Stimulated activated CD4-positive, alpha-beta T cell treated with anti-CD3 and anti-CD28 coated beads, Interleukin-1b, Interleukin-23, amount 100 ng/mL, for 1 hour (primary cell): Measurements from ENCODE around the gene TLE2.

Source experiments
- DNase-seq, 2 donors: peaks; one replicate each; pipeline ENCODE4 v3.0.0-alpha.2; 2020; ENCODE audit warnings: low read depth in 2 of 2

TLE2 gene

DNA sequence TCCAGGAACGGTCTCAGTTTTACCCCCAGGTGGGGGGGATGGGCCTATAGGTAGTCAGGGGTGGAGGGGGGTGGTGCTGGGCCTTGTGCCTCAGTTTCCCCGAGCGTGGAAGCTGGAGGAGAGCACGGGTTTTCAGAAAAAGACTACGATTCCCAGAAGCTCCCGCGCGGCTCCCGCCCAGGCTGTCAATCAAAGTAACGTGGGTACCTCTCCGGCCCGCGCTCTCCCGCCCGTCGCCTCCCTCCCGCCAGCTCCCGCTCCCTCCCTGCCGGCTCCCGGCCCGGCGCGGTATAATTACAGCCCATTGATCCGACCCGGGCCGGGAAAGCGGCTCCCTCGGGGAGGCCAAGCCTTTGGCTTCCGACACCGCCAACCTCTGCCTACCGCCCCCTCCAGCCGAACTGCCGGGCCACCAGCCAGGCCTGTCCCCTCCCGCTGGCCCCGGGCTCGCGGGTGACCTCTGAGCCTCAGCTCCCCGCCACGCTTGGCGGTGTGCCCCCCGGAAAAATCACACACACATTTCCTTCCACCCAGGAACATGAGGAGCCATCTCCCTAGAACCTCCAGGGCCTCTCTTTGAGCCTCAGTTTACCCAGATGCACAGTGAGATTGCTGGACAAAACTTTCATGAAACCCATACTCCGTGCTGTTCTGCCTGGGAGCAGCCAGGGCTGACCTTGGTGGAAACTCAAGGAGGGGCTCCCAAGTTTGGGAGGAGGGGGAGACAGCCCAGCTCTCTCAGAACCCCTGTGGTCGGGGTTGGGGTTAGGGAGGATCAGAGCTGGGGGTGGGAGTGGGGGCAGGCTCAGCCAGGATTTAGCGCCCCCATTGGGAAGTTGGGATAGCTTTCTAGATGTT is 7.3 kb upstream of the TLE2 start:
- DNase-seq = peak; percentile 34 to 41

- peak; percentile 82 to 84 for DNase-seq
These were observed 6.5 kb upstream of the TLE2 start for GRCh38 chr19:3035542-3036118.

DNA sequence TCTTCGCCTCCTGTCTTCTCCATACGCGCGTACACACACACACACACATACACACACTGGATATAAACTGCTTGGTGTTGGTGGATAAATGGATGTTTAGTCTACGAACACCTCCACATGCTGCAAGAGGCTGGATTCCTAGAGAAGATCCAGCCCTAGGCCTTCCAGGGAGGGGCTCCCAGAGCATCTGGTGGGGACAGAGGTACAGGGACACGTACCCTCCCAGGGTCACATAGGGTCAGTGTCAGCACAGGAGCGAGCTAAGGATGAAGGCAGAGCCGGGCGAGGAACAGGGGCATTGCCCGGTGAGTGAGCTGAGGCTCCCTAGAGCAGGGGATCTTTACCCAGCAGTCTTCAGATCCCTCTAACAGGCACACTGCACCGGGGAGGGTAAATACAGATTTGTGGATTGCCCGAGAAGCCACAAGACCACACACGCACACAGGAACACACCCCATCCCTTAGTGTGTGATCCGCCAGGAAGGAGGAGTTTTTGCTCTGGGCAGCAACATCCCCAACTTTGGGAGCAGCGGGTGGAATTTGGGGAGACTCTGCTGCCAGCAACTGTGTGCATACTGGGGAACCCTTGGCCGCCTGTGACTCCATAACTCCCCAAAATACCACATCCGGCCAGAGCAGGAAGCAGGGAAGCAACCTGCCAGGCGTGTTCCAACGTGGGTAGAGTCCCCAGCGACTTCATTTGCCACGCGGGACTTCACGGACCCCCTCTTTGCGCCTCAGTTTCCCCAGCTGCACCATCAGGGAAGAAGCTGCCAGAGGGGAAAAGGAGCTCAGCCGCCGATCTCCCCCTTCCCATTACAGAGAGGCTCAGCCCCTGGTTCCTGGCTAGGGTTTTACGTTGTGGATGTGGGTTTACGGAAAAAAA is 5.8 kb upstream of the TLE2 start:
- no peak for DNase-seq

DNA sequence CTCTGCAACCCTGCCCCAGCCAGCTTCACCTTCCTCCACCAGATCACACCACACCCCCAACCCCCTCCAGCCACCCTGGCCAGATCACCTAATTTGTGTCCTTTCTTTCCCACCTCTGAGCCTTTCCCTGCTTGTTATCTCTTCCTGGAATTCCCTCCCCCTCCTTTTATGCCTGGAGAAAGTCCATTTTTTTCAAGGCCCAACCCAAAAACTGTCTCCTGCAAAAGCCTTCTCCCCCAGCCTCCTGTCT is 5.3 kb upstream of the TLE2 start:
- no peak for DNase-seq

- DNase-seq = no peak
These were observed 4.7 kb upstream of the TLE2 start for GRCh38 chr19:3033595-3034405.

DNA sequence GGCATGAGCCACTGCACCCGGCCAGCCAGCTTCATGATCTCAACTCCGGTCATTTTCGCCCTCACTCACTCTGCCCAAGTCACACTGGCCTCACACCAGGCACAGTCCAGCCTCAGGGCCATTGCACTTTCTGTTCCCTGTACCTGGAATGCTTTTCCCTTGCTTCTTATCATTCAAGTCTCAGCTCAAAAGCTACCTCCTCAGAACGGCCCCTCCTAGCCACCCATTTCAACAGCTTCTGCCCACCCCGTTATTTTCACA is 2.5 kb upstream of the TLE2 start:
- no peak for DNase-seq

- DNase-seq = no peak
These were observed 595 bp downstream of the TLE2 start for GRCh38 chr19:3028305-3029064.

- DNase-seq = no peak
These were observed 1.1 kb downstream of the TLE2 start for GRCh38 chr19:3027981-3028304.

GRCh38 chr19:3027292-3027691 is 1.8 kb downstream of the TLE2 start:
- DNase-seq = no peak

DNA sequence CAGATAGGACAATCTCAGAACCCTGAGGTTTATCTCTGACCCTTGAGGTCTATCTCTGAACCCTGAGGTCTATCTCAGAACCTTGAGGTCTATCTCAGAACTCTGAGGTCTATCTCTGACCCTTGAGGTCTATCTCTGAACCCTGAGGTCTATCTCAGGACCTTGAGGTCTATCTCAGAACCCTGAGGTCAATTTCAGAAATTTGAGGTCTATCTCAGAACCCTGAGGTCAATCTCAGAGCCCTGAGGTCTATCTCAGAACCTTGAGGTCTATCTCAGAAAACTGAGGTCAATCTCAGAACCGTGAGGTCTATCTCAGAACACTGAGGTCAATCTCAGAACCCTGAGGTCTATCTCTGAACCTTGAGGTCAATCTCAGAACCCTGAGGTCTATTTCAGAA is 2.3 kb downstream of the TLE2 start:
- DNase-seq = no peak

- no peak for DNase-seq
These were observed 3.6 kb downstream of the TLE2 start for GRCh38 chr19:3025549-3025886.

- DNase-seq = no peak
These were observed 4.1 kb downstream of the TLE2 start for GRCh38 chr19:3024870-3025548.

DNA sequence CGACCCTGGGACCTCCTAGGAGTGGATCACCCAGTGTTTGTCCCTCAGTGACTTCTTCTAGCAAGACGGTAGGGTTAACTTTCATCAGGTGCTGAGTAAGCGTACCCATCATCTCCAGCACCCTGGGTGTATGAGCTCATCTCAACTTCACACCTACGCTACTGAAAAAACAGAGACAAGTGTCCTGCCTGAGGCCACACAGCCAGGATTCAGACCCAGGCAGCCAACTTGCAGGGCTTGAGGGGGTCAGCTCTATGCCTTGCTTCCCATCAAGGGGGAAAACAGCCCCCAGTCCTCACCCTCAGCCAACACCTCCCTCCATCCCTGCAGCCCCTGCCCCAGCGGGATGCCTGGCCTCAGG is 4.6 kb downstream of the TLE2 start:
- no peak for DNase-seq

GRCh38 chr19:3020321-3020960 is 8.6 kb downstream of the TLE2 start:
- DNase-seq = no peak

DNA sequence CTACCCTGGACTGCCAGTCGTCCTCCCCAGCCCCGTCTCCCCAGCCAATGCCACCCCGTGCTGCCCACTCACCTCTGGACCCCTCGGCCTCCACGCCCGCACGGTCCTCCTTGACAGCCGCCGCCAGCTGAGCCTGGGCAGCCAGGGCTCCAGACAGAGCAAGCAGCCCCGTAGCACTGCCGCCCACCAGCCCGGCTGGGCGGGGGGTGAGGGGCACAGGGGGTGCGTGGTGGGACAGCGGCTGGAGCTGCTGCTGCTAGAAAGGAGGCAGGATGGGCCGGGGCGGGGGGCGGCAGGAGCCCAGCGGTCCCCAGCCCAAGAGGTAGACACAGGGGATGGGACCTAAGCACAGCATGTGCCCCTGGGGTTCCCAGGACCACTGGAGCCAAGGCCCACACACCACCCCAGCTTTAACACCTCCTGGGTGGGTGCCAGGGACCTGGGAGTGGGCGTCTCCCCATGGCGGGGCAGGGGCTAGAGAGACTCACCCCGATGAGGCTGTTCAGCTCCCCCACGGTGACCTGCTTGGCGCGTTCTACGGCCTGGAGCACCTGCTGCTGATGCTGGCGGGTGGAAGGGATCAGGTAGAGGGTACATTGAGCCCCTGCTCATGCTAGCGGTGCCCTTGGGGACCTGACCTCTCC is 9.7 kb downstream of the TLE2 start:
- DNase-seq = no peak

DNA sequence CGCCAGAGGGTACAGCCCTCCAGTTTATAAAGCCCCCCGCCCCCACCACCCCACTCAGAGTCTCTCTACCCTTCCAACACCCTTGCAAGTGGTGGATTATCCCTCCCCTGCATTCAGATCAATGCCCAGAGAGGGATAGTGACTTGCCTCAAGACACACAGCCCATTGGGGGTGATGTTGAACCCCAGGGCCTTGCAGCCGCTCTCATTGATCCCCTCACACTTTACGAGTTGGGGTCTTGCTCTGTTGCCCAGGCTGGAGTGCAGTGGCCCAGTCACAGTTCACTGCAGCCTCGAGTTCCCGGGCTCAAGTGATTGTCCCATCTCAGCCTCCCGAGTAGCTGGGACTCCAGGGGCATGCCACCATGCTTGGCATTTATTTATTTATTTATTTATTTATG is 11.2 kb downstream of the TLE2 start:
- DNase-seq = no peak

- no peak for DNase-seq
These were observed 13.7 kb downstream of the TLE2 start for GRCh38 chr19:3015126-3016057.

GRCh38 chr19:3014135-3014534 is 14.9 kb downstream of the TLE2 start:
- no peak for DNase-seq

DNA sequence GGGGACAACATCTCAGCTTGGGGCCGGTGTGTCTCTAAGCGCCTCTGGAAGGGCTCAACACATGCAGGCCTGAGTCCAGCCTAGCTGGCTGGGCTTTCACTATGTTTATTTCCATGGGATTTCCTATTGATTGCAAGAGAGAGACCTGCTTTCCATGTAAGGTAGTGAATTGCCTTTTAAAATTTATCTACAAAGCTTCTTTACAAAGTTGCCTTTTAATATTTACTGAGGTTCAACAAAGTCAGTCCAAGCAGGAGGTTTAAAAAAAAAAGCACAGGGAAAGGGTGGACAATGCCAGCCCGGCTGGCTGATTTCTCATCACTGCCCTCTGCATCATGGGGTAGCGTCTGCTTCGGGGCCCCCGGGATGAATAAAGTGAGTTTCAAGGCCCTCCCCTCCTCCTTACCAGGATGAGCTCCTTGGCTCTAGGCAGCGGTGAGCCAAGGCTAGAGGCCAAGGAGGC is 15.8 kb downstream of the TLE2 start:
- no peak for DNase-seq
